GM23248 (cell line): ENCODE data around the gene PMPCA.

Experiments
- EZH2 ChIP-seq: fragments of 200-600 bp; sonication (generic); IDR thresholded peaks from 2 replicates; pipeline ENCODE4 v1.6.1; 2018; ENCODE audit warnings: antibody characterized with exemption, mild to moderate bottlenecking; ENCODE audit not compliant: insufficient read depth, poor library complexity, severe bottlenecking
- EZH2phosphoT487 ChIP-seq: fragments of 200-600 bp; sonication (generic); IDR thresholded peaks from 2 replicates; pipeline ENCODE4 v1.6.1; 2018; ENCODE audit warnings: antibody characterized with exemption, moderate library complexity, mild to moderate bottlenecking, low read depth; ENCODE audit not compliant: insufficient read depth

- no peak for TF ChIP-seq EZH2
- no peak for TF ChIP-seq EZH2phosphoT487
Measured at GRCh38 chr9:136379401-136379800, 31.1 kb upstream of the PMPCA start.
